NCI-H345 treated with DMSO at 0.1 percent for 48 hours (cell line): ENCODE results near the gene GPX2.
A peak's percentile ranks its signal among the peaks of the same experiment; 100 is the strongest.

Experiments
- DNase-seq: peaks from one replicate; lab custom pipeline; 2025; ENCODE audit not compliant: unreplicated experiment; lab: John Stamatoyannopoulos, UW

GPX2 gene

GRCh38 chr14:64940336-64940910, 2.1 kb downstream of the GPX2 start:
- peak; percentile 14 for DNase-seq

- DNase-seq, result no peak
These were observed 2.7 kb downstream of the GPX2 start for GRCh38 chr14:64939817-64940190.

GRCh38 chr14:64938972-64939816, 3.4 kb downstream of the GPX2 start:
- DNase-seq, result peak; percentile 62

GRCh38 chr14:64937821-64938193, 4.7 kb downstream of the GPX2 start:
- no peak for DNase-seq

GRCh38 chr14:64937171-64937820, 5.2 kb downstream of the GPX2 start:
- DNase-seq, result no peak

GRCh38 chr14:64935508-64935907, 7.0 kb downstream of the GPX2 start:
- no peak for DNase-seq

GRCh38 chr14:64934338-64934929, 8.1 kb downstream of the GPX2 start:
- DNase-seq, result no peak

- no peak for DNase-seq
These were observed 10.3 kb downstream of the GPX2 start for GRCh38 chr14:64932231-64932630.

- no peak for DNase-seq
These were observed 11.4 kb downstream of the GPX2 start for GRCh38 chr14:64931123-64931522.

GRCh38 chr14:64930085-64930843, 12.3 kb downstream of the GPX2 start:
- DNase-seq, result no peak

GRCh38 chr14:64929014-64929359, 13.6 kb downstream of the GPX2 start:
- DNase-seq, result no peak

- DNase-seq, result no peak
These were observed 14.1 kb downstream of the GPX2 start for GRCh38 chr14:64928239-64929013.

- DNase-seq, result no peak
These were observed 15.5 kb downstream of the GPX2 start for GRCh38 chr14:64927031-64927430.

GRCh38 chr14:64926398-64926995, 16.0 kb downstream of the GPX2 start:
- DNase-seq, result no peak

- DNase-seq, result no peak
These were observed 19.5 kb downstream of the GPX2 start for GRCh38 chr14:64923015-64923414.

- no peak for DNase-seq
These were observed 22.1 kb downstream of the GPX2 start for GRCh38 chr14:64920465-64920864.

- no peak for DNase-seq
These were observed 22.9 kb downstream of the GPX2 start for GRCh38 chr14:64919618-64920017.

- no peak for DNase-seq
These were observed 23.3 kb downstream of the GPX2 start for GRCh38 chr14:64919215-64919614.

- DNase-seq, result no peak
These were observed 24.3 kb downstream of the GPX2 start for GRCh38 chr14:64918216-64918615.

- DNase-seq, result no peak
These were observed 26.7 kb downstream of the GPX2 start for GRCh38 chr14:64915797-64916196.
